Stimulated activated CD4-positive, alpha-beta T cell treated with anti-CD3 and anti-CD28 coated beads, Interleukin-1b, Interleukin-23, amount 100 ng/mL, for 24 hours (primary cell): Measurements from ENCODE around the gene IFT172.

ENCODE experiments used
- DNase-seq, 4 experiments: peaks; one replicate each; pipeline ENCODE4 v3.0.0-alpha.2; 2020; ENCODE audit warnings: low read depth in 4 of 4, low spot score in 1 of 4

IFT172 gene

DNA sequence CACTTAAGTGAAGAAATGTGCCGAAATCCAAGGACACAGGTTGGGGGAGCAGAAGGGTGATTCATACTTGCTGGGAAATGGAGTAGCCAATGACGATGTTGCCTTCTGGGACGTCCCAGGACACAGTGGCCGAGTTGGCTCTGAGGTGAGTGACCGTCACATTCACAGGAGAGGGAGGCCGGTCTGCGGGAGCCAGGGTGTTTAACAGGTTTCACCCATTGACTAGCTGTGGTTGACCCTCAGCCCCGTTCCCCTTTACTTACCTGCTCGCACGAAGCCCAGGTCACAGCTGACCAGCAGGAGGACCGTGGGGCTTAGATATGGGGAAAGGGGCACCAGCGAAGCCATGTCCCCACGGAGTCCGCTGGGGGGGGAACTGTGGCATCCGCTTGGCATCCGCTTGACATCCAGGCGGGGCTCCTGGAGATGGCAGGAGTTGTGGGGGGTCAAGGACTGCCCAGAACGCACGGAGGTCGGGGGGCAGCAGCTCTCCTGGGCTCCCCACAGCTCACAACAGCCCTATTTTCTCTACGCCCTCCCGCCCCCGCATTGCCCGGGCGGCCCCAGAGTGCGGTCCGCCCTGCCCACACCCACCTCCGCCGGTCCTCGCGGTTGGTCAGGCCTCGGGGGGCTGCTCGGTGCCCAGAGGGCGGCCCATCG, 4.9 kb upstream of the IFT172 start:
- DNase-seq: no peak

DNA sequence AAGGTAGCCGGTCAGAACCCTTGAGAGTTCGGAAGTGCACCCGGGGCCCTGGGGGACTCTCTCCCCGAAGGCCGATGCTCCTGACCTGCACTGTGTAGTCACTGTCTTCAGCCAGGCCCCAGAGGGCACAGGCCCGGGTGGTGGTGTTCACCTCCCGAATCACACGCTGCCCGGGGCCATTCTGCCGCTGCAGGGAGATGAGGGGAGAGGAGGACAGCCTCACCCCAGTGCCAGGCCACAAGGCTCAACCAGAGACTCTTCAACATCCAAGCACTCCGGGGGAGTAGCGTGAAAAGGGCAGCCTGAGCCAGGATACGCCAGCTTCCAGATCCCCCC, 4.4 kb upstream of the IFT172 start:
- no peak for DNase-seq

DNA sequence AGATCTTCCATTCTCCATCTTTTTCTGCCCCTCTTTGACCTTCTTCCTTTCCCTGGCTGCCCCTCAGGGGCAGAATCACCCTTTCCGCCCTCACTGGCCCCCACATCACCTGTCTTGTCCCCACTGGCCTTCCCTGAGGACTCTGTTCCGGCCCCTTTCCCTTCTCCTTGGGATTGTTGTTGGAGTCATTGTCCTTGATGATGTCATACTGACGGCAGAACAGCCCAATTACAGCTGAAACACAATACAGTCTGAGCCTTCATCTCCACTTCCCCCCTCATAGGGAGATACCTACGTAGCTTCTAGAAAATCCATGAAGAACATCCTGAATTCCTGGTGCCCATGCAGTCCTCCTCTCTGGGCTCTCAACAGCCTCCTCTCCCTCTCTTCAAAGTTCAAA, 3.0 kb upstream of the IFT172 start:
- DNase-seq: no peak

DNA sequence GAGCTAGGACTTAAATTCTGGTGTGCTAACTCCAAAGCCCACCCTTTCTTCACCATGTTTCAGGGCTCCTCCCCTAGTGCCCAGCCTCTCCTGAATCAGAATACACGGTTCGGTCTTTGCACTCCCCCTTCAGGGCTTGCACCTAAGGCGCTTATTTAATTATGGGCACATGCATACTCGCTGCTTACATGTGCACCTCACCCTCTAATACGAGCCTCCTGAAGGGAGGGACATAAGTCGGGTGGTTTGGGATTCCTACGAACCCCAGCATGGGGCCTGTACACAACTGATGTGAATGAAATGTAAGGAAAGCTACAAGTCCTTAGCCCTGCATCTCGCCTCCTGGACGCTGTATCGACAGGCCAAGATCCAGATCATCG, 435 bp downstream of the IFT172 start:
- DNase-seq: no peak

DNA sequence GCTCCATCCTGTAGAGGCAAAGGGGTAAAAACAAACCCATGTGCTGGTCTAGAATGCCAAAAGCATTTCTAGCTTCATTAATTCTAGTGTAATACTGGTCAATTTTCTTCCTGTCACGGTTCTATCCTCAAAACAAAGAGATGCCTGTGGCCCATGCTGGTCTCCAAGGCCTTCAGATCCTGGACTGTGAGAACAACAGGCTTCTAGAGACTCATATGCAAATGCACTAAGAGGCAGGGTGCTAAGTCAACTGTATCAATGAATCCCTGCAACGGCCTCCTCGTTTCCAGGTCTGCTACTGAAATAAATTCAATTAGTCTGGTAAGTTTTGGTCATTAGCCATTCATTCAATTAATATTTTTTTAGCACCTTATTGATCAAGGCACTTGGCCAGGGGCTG, 4.0 kb downstream of the IFT172 start:
- DNase-seq: no peak

- no peak for DNase-seq
Measured at GRCh38 chr2:27471961-27472360, 17.6 kb downstream of the IFT172 start.

- no peak for DNase-seq
Measured at GRCh38 chr2:27464443-27464842, 25.1 kb downstream of the IFT172 start.

- DNase-seq: no peak
Measured at GRCh38 chr2:27461118-27461517, 28.4 kb downstream of the IFT172 start.

- no peak for DNase-seq
Measured at GRCh38 chr2:27453968-27454367, 35.6 kb downstream of the IFT172 start.

DNA sequence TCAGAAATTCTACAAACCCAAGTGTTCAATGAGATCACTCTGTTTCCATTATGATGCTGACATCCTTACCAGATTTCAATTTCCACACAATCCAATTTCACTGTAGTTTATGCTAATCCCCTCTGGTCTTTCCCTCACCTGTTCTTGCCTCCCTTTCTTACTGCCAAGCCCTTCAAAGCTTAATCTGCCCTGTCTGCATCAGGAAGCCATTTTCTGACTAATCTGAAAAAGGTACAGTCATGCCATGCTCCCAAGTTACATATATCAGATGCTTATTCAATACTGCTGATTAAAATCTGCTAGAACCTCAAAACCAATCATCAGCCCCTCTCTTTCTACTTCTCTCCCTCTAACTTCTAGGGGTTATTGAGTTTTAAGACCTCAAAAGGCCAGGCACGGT, 38.4 kb downstream of the IFT172 start:
- no peak for DNase-seq

DNA sequence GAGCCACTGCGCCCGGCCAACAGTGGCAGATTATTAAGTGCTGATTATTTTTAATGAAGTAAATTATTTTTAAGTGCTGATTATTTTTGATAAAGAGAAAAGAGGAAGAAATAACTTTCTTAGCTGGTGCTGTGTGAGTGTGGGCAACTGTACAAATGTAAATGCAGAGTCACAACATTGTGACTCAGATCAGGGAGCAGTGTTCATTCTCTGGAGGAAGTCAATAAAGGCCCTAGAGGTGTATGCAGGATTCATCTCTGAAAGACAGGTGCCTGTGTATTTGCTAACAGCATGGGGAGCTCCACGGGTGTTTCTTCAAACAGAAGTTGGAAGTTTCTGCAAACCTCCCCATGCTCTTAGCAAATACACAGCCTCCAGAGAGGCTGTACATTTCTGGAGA, 41.2 kb downstream of the IFT172 start:
- DNase-seq: no peak

DNA sequence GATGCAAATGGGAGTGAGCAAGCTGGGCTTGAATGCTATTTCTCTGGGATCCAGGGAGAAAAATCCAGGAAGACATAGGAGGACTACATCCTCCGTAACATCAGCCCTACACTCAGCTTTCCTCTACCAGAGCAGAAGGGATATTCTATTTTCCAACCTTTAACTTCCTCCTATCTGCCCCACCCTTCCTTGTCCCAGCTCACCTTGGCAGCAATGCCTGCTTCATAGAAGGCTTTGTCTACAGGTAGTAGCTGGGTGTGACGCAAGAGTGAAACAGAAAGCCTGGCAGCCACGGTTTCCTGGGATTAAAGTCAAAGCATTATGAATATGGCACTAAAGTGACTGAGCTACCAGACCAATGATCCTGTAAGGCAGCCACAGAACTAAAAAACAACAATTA, 43.5 kb downstream of the IFT172 start:
- DNase-seq: no peak

DNA sequence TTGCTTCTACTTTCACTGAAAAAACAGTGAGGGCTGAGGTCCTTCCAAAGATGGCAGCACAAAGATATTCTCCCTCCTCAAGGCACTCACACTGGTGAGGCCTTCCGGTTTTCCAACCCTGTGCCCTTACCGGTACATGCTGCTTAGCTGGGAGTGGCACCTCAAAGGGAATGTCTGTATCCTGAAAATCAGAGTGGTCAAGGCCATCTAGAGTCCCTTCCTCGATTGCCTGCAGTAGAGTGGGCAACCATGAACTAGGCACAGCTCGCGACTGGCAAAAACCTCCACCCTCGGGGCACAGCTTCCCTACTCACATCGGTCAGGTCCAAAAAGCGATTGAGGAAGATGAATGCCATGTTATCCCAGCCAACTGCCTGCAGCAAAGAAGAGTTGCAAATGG, 43.9 kb downstream of the IFT172 start:
- DNase-seq: no peak

GRCh38 chr2:27445155-27445554, 44.4 kb downstream of the IFT172 start:
- DNase-seq: no peak

- DNase-seq: no peak
Measured at GRCh38 chr2:27442920-27443282, 46.6 kb downstream of the IFT172 start.

DNA sequence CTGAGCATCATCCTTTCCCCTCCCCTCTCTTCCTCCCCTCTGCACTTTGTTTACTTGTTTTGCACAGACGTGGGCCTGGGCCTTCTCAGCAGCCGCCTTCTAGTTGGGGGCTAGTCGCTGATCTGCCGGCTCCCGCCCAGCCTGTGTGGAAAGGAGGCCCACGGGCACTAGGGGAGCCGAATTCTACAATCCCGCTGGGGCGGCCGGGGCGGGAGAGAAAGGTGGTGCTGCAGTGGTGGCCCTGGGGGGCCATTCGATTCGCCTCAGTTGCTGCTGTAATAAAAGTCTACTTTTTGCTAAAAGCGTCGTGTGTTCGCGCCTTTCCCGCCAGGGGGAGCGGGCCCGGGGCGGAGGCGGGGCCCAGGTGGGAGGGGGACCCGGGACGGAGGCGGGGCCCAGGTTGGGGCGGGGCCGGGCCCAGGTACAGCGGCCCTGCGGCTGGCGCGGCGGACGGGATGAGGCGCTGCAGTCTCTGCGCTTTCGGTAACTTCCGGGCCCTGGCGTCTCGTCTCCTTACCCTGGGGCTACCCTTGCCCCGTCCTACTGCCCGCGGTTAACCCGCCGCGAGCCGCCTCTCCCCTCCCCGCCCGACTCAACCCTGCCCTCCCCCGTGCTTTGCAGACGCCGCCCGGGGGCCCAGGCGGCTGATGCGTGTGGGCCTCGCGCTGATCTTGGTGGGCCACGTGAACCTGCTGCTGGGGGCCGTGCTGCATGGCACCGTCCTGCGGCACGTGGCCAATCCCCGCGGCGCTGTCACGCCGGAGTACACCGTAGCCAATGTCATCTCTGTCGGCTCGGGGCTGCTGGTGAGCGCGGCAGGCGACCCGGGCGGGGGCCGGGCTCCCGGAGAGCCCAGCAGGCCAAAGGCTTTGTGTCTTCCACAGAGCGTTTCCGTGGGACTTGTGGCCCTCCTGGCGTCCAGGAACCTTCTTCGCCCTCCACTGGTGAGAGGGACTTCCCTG, 47.3 kb downstream of the IFT172 start, which contains the start of gene KRTCAP3:
TSS of gene KRTCAP3 (plus strand) at position 424 of the 962 bp plus-strand sequence. CDS start at position 456, 32 bp downstream.
- DNase-seq: no peak

GRCh38 chr2:27441226-27441926, 48.2 kb downstream of the IFT172 start:
- DNase-seq: no peak

- DNase-seq: no peak
Measured at GRCh38 chr2:27435628-27436027, 53.9 kb downstream of the IFT172 start.

DNA sequence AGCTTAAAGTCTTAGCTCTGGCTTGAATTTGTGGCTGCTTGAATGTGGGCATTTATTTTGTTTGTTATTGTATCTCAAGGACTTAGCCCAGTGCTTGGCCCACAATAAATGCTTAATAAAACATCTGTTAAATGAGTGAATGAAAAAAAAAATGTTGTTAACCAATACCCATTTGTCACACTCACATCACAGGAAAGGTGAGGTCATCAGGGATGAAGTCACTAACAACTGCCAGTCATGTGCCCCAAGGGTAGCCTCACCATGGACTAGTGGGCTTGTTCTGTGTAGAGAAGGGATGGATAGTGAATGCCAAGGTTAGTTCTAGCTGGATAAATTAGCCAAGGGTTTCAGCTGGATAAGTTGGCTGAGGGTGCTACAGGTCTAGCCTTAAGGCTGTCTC, 58.1 kb downstream of the IFT172 start:
- no peak for DNase-seq

GRCh38 chr2:27428978-27429541, 60.5 kb downstream of the IFT172 start:
- DNase-seq: peak; percentile 29 to 71 (median 45)

GRCh38 chr2:27428213-27428977, 61.1 kb downstream of the IFT172 start, which contains the start of gene NRBP1:
TSS of gene NRBP1 (plus strand) at chr2:27428631. CDS start at chr2:27433274, 4,643 bp downstream.
- peak; percentile 77 to 91 (median 88) for DNase-seq
